ENCODE measurements around the gene DTWD2.
A peak's percentile ranks its signal among the peaks of the same experiment; 100 is the strongest.

DNA sequence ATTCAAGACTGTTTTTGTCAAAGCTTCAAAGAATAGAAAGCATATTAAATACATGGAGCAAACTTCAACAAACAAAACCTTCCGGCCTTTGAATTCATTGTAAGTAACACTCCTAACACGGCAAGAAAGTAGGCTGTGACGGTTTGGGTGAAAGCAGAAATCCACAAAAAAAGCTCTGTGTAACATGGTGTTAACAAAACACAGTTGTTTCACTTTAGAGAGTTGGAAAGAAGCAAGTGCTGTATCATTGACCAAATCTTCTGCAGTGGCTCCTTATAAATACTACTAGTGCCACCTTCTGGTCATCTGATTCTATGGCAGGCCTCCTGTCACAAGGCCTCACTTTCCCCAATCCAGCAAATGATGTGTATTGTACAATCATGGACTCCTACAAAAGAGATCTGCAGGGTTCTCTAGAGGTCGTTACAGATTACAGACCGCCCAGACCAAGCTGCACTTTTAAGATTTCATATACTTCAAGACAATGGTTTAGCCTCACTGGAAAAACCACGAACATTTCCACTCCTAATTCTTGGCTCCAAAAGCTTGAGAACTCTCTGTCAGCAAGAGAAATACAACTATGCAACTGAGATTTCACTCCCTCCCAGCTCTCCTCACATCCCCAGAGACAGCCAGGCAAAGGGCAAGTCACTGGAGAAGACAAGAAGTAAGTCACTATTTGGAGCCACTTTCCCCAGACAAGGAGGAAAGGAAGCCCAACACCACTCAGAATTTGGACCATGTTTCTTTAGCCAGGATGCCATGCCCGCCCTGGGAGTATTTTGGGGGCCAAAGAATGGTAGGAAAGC lies 196.2 kb downstream of the DTWD2 start:
- TF ChIP-seq, protein P1, sequence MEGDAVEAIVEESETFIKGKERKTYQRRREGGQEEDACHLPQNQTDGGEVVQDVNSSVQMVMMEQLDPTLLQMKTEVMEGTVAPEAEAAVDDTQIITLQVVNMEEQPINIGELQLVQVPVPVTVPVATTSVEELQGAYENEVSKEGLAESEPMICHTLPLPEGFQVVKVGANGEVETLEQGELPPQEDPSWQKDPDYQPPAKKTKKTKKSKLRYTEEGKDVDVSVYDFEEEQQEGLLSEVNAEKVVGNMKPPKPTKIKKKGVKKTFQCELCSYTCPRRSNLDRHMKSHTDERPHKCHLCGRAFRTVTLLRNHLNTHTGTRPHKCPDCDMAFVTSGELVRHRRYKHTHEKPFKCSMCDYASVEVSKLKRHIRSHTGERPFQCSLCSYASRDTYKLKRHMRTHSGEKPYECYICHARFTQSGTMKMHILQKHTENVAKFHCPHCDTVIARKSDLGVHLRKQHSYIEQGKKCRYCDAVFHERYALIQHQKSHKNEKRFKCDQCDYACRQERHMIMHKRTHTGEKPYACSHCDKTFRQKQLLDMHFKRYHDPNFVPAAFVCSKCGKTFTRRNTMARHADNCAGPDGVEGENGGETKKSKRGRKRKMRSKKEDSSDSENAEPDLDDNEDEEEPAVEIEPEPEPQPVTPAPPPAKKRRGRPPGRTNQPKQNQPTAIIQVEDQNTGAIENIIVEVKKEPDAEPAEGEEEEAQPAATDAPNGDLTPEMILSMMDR (IDR thresholded peaks at IDR 0.05; ENCODE audit: low read depth, low read length): peak; percentile 77
- TF ChIP-seq EZH2phosphoT487 (IDR thresholded peaks at IDR 0.05; ENCODE audit: low read depth): no peak

Data from OCI-LY3 (cell line).